D721Med (cell line): ENCODE results near the gene MED25.

Source experiments
- DNase-seq: peaks from one replicate; pipeline ENCODE4 v3.0.0; 2011; ENCODE audit warnings: low spot score; ENCODE audit not compliant: insufficient read length
- FAIRE-seq: peaks from 2 replicates; lab custom pipeline; 2011; peaks lifted over from hg19 to GRCh38; lab: Jason Lieb, UNC
- TF ChIP-seq, protein P1 (sequence below): IDR thresholded peaks from 2 replicates; pipeline ENCODE4 v1.5.1; 2012; ENCODE audit warnings: mild to moderate bottlenecking, control low read depth; ENCODE audit not compliant: insufficient read depth; ENCODE audit errors: missing control alignments

The MED25 gene

DNA sequence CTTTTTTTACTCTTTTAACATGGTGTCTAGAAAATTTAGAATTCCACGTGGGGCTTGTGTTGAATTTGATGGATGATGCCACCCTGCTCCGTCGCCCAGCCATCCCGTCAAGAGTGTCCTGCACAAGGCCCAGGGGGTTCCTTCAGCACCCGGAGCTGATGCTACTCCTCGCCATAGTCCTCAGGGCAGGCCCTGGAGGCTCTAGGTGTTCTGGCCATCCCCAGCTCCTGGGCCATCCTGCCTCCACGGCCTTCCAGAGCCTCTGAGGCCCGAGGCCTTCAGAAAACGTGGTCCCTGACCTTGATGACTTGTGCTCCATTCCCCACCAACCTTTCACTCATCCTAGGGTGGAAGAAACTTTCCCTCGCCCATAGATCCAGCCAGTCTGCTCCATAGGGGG lies 55.7 kb downstream of the MED25 start:
- TF ChIP-seq, protein P1, sequence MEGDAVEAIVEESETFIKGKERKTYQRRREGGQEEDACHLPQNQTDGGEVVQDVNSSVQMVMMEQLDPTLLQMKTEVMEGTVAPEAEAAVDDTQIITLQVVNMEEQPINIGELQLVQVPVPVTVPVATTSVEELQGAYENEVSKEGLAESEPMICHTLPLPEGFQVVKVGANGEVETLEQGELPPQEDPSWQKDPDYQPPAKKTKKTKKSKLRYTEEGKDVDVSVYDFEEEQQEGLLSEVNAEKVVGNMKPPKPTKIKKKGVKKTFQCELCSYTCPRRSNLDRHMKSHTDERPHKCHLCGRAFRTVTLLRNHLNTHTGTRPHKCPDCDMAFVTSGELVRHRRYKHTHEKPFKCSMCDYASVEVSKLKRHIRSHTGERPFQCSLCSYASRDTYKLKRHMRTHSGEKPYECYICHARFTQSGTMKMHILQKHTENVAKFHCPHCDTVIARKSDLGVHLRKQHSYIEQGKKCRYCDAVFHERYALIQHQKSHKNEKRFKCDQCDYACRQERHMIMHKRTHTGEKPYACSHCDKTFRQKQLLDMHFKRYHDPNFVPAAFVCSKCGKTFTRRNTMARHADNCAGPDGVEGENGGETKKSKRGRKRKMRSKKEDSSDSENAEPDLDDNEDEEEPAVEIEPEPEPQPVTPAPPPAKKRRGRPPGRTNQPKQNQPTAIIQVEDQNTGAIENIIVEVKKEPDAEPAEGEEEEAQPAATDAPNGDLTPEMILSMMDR: no peak
- FAIRE-seq: no peak
- DNase-seq: no peak

DNA sequence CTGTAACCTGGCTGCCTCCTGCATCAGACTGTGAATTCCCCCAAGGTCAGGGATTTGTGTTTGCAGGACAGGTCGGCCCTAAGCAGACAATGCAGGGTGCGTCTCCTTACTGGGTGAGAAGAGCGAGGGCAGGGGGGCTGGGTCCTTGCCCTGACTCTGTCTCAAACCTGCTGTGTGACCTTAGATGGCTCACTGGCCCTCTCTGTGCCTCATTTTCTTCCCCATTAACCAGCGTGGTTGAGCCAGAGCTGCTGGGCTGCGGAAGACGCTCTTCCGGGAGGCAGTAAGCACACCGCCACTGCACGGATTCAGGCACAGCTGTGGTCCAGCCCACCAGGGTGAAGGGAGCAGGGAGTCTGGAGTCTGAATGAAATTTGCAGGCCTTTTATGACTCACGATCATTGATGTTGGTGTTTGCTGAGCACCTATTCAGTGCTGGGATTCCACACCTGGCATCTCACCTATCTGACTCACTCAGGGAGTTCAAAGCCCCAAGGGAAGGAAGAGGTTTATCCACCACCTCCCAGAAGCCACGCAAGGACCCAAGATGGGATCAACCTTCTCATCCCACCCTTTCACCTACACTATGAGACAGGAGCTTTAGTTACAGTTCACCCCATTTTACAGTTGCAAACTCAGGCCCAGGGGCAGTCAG lies 56.5 kb downstream of the MED25 start:
- TF ChIP-seq, protein P1: no peak
- DNase-seq: no peak
- FAIRE-seq: no peak

DNA sequence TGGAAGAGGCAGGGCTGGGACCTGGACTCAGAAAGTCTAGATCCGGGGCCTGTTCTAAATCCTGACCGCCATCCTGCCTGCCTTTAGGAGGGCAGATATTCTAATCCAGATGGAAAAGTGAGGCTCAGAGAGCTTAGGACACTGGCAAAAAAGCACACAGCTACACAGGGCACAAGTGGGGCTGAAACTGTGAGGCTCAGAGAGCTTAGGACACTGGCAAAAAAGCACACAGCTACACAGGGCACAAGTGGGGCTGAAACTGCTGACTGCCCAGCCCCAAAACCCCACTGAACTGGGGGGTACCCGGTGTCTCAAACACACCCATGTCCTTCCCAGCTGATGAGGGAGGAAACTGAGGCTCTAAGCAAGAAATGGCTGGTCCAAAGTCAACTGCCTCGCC lies 57.1 kb downstream of the MED25 start:
- DNase-seq (no peak), FAIRE-seq (no peak)
- TF ChIP-seq, protein P1: no peak

DNA sequence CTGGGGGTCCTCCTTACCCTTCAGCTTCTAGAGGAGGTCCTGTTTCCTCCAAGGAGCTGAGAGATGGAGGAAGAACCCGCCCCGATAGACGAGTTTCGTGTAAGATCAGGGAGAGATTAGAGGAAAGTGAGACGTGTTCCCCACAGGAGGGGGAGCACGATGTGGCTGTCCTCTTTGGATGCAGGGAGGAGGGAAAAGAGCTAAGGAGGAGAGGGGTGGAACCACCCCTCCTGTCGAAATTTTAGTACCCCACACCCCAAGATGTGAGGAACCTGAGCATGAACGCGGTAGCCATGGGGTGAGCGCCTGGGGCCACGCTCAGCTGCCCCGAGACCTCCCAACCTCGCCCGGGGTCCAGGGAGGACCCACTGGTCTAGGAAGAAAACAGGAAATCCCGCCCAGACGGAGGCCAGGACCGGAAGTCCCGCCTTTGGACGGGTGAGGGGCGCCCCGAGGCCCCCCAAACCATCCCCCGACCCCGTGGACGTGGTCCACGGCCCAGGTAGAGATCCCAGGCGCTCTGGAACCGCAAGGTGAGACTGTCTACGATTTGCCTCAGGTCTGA lies 57.9 kb downstream of the MED25 start:
- FAIRE-seq (no peak), DNase-seq (no peak)
- TF ChIP-seq, protein P1: no peak

DNA sequence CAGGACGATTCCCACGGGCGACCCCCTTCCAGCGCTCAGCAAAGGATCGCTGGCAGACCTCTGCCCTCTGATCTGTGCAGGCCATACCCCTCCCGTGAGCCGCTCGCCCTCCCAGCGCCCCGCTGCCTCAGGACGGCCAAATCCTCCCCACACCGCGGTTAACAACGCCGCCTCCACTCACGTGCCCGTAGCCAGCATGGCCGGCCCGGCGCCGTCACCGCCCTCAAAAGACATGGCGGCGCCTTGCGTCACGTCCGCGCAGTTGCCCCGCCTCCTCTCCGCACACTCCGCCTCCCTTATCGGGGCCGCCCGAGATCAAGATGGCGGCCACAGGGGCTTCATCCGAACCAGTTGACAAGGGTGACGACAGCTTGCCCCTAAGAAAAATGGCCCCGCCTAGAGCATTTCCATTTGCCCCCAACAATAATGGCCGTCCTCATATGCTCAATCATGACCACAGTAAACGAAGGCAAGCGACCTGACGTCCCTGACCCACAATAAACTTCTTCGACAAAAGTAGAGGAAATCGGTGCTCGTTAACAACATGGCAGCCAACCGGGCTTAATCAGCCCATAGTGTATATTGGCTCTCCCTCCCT lies 58.4 kb downstream of the MED25 start:
- no peak for DNase-seq
- no peak for FAIRE-seq
- TF ChIP-seq, protein P1: no peak

DNA sequence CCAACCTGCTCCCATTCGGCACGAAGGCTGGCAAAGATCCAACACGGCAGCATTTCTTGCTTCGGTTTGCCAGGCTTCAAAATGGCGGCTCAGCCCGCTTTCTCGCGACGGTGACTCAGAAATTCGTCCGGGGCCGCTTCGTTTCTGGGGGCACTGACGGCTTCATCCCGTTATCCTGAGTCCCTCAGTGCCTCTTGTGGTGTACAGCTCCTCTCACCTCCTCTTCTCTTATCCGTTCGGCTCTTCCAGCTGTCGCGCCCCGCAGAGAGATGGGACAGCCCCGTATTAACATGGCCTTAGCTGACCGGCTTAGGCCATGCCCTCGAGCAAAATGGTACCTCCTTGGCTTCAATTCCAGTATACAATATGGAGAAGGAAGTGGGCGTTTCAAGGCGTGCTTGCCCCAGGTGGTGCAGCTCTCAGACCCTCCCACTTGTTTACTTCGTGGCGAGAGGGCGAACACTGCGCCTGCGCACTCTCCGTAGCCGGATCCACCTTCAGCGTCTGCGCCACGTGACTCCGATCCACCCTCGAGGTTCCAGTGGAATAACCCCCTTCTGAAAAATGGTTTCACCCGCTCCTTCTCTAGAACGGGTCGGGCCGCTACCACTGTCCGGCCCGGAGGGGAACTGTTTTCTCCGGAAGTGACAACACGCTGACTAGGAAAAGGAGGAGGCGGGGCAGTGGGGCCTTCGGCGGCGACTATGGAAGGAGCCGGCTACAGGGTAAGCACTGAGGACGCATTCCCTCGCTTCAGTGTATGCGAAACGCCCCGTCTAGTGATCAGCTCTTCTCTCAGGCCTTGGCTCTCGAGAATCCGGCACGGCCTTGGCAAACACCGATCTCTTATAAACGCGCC lies 59.2 kb downstream of the MED25 start, which contains the start of the genes AKT1S1 and TBC1D17:
Gene AKT1S1, minus strand, starts transcription at position 336 of the 859 bp plus-strand sequence. CDS start 4,060 bp downstream, outside the sequence.
Gene TBC1D17, plus strand, starts transcription at position 683 of the 859 bp plus-strand sequence. Its CDS starts 22 bp downstream, at position 705.
- FAIRE-seq (peak; percentile 72), DNase-seq (peak; percentile 90)
- TF ChIP-seq, protein P1: no peak
